Activated CD4-positive, alpha-beta T cell treated with anti-CD3 and anti-CD28 coated beads for 48 hours (primary cell): Measurements from ENCODE around the gene PDE6H.

ENCODE experiments used
- DNase-seq: peaks from one replicate; pipeline ENCODE4 v3.0.0-alpha.2; 2020

The PDE6H gene

GRCh38 chr12:14952299-14952921 lies 20.4 kb upstream of the PDE6H start:
- peak; percentile 39 for DNase-seq

GRCh38 chr12:14953752-14954151 lies 19.1 kb upstream of the PDE6H start:
- no peak for DNase-seq

- no peak for DNase-seq
These were observed 18.6 kb upstream of the PDE6H start for GRCh38 chr12:14954269-14954668.

GRCh38 chr12:14956024-14956891 lies 16.6 kb upstream of the PDE6H start:
- peak; percentile 59 for DNase-seq

GRCh38 chr12:14956905-14957304 lies 15.9 kb upstream of the PDE6H start:
- DNase-seq = no peak

- DNase-seq = no peak
These were observed 15.2 kb upstream of the PDE6H start for GRCh38 chr12:14957551-14958168.

- no peak for DNase-seq
These were observed 14.3 kb upstream of the PDE6H start for GRCh38 chr12:14958361-14959125.

GRCh38 chr12:14959126-14959440 lies 13.8 kb upstream of the PDE6H start:
- peak; percentile 52 for DNase-seq

GRCh38 chr12:14959463-14959862 lies 13.4 kb upstream of the PDE6H start:
- DNase-seq = no peak

GRCh38 chr12:14959916-14960496 lies 12.8 kb upstream of the PDE6H start:
- no peak for DNase-seq

GRCh38 chr12:14960548-14961465 lies 12.0 kb upstream of the PDE6H start:
- DNase-seq = no peak

- DNase-seq = peak; percentile 78
These were observed 11.2 kb upstream of the PDE6H start, which contains the start of gene ARHGDIB for GRCh38 chr12:14961466-14962152. Gene ARHGDIB, minus strand, starts transcription at chr12:14961601. Its CDS starts 10,889 bp downstream, at chr12:14950712.

GRCh38 chr12:14962153-14962539 lies 10.7 kb upstream of the PDE6H start:
- no peak for DNase-seq

- DNase-seq = no peak
These were observed 10.0 kb upstream of the PDE6H start for GRCh38 chr12:14962797-14963196.

- no peak for DNase-seq
These were observed 9.3 kb upstream of the PDE6H start for GRCh38 chr12:14963520-14963919.

- DNase-seq = no peak
These were observed 8.4 kb upstream of the PDE6H start for GRCh38 chr12:14964406-14964805.

GRCh38 chr12:14965221-14965620 lies 7.6 kb upstream of the PDE6H start:
- no peak for DNase-seq

GRCh38 chr12:14968478-14968877 lies 4.4 kb upstream of the PDE6H start:
- no peak for DNase-seq

GRCh38 chr12:14970473-14970872 lies 2.4 kb upstream of the PDE6H start:
- no peak for DNase-seq

- no peak for DNase-seq
These were observed 1.8 kb downstream of the PDE6H start for GRCh38 chr12:14974633-14975032.

GRCh38 chr12:14975457-14975856 lies 2.6 kb downstream of the PDE6H start:
- no peak for DNase-seq
